ENCODE results near the gene ZCCHC7.

- TF ChIP-seq CTCF (IDR thresholded peaks at IDR 0.05; ENCODE audit: borderline replicate concordance, extremely low read depth, low read length, poor library complexity, severe bottlenecking) (no peak), EZH2 (IDR thresholded peaks at IDR 0.05; ENCODE audit: borderline replicate concordance, low read depth, low read length, severe bottlenecking) (no peak)
Observed at GRCh38 chr9:37324261-37324683, 203.9 kb downstream of the ZCCHC7 start.

All from DND-41 (cell line).